TTC549 (cell line): ENCODE measurements around the gene KIRREL3.

Experiments used
- FAIRE-seq: peaks from 2 replicates; lab custom pipeline; 2012; peaks lifted over from hg19 to GRCh38; lab: Jason Lieb, UNC

Gene KIRREL3

GRCh38 chr11:126528075-126528474 lies 472.5 kb downstream of the KIRREL3 start:
- no peak for FAIRE-seq

DNA sequence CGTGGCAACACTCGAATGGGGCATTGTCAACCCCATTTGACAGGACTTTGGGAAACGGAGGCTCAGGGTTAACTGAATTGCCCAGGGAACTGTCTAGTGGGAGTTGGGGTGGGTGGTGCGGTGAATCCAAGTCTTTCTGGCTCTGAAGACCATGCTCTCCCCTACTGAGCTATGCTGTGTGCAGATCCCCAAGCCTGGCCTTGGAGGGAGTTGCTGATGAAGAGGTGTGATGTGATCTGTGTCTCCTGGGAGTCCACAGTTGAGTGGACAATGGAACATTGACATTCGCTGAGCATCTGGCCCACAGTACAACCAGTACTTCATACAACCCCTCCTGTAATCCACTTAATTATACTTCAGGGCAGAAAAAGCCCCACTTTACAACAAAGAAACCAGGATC lies 472.9 kb downstream of the KIRREL3 start:
- FAIRE-seq = no peak

GRCh38 chr11:126526471-126526870 lies 474.1 kb downstream of the KIRREL3 start:
- no peak for FAIRE-seq

GRCh38 chr11:126525702-126526101 lies 474.9 kb downstream of the KIRREL3 start:
- FAIRE-seq = no peak

- FAIRE-seq = no peak
These were observed 475.4 kb downstream of the KIRREL3 start for GRCh38 chr11:126525216-126525615.

GRCh38 chr11:126523441-126524205 lies 476.9 kb downstream of the KIRREL3 start:
- FAIRE-seq = no peak

- no peak for FAIRE-seq
These were observed 478.0 kb downstream of the KIRREL3 start for GRCh38 chr11:126522606-126523005.

GRCh38 chr11:126522152-126522551 lies 478.4 kb downstream of the KIRREL3 start:
- no peak for FAIRE-seq

- no peak for FAIRE-seq
These were observed 479.4 kb downstream of the KIRREL3 start for GRCh38 chr11:126521196-126521595.

DNA sequence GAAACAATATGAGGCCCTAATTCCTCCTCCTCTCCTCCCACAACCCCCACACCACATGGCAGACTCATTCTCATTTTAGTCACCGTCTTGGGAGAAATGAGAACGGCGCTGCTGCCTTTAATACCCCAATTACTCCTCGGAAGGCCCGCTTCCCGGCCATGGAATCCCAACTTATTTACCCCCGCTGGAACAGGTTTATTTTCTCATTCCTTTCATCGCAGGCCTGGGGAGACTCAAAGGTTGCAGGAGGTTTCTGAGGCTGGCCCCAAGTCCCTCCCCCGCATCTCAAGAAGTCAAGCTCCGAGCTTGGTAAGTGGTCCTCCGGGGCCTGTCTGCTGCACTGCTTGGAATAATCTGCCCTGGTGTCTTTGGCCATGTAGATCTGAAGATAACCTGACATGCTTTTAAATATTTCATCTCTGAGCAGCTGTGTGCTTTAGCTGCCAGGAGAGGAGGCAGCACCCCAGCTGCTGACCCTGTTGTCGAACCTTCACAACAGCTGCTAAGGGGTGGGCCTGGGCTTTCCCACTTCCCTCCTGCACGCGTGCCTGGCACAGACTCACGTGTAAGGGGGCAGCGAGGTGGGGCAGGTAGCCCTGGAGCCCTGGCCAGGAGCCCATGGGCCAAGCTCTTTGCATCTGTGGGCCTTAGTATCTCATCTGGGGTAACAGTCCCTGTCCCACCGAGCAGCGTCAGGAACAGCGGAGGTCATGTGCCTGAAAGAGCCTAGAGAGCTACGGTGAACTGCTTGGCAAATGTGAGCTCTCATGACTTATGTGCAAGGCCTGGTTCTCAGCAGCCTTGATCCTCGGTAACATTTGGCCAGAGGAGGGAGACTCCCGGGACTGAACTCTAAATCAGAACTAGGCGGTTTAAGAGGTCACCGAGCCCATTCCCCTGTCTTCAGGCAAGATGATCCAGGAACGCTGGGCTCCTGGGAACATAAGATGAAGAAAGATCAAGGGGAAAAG lies 480.5 kb downstream of the KIRREL3 start:
- no peak for FAIRE-seq

DNA sequence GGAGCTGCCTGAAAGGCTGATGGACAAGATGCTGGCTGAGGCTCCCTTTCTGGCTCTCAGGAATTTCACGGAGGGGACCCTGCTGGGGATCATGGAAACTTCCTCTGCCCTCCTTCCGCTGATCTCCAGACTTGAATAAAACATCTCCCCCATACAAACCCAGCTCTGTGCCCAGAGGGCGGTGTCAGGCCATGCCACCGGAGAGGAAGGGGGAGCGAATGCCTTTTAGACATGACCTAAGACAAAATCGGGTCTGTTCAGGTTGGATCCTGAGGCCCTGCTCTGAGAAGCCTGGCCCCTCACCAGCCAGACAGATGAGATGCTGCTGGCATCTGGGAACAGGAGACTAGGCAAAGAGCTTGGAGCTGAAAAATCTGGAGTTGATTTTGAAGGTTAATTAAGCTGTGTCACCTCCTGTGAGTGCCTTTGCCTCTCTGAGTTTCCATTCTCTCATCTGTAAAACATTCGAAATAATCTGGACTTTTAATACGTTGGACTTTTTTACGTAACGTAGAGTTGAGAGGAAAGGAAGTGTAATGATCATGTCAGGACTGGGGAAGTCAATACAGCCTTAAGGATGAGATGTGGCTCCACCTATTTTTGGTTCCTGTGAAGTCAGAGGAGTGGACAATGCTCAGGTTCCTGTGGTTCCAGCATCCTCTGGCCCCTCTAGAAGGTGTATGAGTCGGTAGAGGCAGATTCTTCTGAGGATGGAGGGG lies 481.4 kb downstream of the KIRREL3 start:
- no peak for FAIRE-seq

- no peak for FAIRE-seq
These were observed 482.2 kb downstream of the KIRREL3 start for GRCh38 chr11:126518071-126518971.

DNA sequence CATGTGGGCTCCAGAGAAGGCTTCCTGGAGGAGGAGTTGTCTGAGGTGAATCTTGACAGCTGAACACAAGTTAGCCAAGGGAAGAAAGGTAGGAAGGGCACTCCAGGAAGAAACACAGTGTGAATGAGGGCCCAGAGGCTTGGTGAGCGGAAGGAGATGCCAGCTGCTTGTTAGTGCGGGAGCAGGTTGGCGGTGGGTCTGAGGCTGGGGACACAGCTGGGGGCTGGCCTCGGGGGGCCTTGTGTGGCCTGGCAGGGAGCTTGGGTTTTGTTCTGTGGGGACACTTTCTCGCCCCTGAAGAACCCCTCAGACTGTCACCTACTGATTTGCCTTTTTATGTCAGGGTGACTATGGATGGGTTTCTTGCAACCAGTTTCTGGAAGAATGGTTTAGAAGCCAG lies 485.1 kb downstream of the KIRREL3 start:
- no peak for FAIRE-seq

GRCh38 chr11:126514061-126514693 lies 486.4 kb downstream of the KIRREL3 start:
- FAIRE-seq = no peak

DNA sequence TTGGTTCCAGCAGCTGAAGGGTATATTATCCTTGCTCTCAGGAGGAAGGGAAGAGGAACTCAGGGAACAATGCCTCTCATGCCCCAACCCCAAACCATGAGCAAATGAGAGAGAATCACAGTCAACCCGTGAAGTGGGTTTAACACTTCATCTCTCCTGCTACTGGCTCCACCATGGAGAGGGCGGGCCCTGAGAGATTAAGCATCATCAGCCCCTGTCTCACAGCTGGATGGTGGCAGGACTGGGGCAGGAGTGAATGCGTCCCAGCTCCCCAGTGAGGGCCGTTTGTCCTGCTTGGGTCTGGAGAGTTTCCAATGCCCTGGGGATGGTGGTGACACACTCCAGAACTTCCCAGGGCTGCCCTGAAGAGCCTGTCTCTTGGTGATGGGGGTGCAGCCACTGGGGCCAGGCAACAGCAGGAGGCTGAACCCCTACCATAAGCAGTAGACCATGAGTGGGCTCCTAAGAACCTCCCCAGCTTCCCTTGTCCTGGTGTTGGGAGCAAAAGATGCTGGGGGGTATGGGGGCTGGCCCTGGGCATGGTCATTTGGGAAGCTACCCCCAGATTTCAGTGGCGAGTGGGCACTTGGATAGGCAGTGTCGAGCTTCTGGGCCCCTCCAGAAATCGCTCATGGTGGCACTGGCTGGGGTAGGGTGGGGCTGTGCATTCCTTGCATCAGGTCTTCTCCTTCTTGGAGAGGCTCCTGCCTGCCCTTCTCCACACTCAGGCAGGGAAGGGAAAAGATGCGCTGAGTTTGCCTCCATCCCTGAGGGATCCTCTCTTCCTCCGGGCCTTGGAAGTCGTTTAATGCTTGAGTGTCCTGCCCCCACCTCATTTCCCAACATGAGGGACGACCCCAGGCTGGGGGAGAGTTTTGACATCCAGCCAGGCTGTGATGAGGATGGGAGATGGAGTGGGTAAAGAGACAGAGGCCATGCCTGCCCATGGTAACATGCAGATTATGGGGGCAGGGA lies 487.5 kb downstream of the KIRREL3 start:
- no peak for FAIRE-seq

- no peak for FAIRE-seq
These were observed 488.3 kb downstream of the KIRREL3 start for GRCh38 chr11:126512251-126512650.

DNA sequence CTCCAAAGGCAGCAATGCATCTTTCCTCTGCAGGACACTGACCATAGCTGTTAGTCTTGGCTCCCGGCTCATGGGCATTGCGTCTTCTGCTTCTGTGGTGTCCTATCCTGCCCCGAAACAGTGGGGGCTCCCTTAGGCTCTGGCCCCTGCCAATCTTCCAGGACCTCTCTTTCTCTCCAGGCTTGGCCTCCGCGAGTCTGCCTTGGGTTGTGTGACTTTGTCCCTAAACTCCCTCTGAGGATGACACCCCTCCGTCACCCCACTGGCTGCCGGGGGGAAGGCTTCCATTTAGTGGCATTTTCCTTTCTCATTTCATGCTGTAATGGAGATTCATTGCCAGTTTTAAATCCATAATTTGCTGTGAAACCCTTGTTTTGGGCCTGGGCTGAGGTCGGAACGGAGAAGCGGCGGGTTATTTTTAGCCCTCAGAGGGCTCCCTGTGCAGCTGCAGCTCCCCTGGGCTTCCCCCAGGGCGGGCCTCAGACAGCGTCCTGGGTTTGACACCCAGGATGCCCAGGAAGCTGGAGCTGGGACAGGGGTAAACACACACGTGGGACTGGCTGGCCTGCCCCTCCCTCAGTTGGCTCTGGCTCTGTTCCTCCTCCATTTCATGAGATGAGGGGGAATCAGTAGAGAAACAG lies 489.0 kb downstream of the KIRREL3 start:
- FAIRE-seq = no peak

DNA sequence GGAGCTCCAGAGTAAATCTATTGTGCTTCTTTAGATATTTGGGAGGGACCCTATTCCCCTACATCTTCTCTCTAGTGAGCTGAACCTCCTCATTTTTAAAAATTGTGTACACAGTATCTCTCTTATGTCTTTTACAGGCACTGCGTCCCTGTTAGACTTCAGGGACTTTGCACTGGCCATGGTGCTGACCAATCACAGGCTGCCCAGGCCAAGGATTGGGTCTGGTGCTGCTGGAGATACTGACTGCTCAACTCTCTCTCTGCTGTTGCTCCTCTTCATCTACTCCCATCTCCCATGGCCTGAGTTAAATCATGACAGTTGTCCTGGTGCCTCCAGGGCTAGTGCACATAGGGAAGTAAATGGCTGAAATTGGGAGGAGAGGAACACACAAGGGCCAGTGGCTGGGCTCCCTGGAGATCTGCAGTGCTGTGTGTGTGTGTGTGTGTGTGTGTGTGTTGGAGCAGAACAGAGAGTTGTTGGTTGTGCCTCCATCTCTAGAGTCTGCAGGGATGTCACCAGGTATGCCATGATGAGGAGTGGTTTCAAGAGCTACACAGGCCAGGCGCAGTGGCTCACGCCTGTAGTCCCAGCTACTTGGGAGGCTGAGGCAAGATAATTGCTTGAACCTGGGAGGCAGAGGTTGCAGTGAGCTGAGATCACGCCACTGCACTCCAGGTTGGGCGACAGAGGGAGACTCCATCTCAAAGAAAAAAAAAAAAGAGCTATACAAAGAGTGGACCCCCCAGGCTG lies 489.8 kb downstream of the KIRREL3 start:
- FAIRE-seq = no peak

- FAIRE-seq = no peak
These were observed 492.9 kb downstream of the KIRREL3 start for GRCh38 chr11:126507646-126508045.
